Myocyte (in vitro differentiated cells): ENCODE data around the gene SCMH1. TPM values are rescaled to one million over a fixed set of nuclear protein-coding genes. Genes with fewer than 3 reads are reported as not detected.

ENCODE experiments used
- DNase-seq: peaks from one replicate; pipeline ENCODE4 v3.0.0-alpha.2; 2012; ENCODE audit warnings: low read depth
- total RNA-seq: library from RNA; depleted of rRNA; stranded (reverse); fragments of >200 nt; gene quantifications from 2 replicates; pipeline ENCODE4 v1.2.3, GENCODE V29; 2014

The SCMH1 gene
- total RNA-seq, 1 donor from 2014 or later = 34.8 TPM

- no peak for DNase-seq
These were observed 232.6 kb downstream of the SCMH1 start for GRCh38 chr1:41009466-41009865.

GRCh38 chr1:41006942-41007865, 234.9 kb downstream of the SCMH1 start:
- no peak for DNase-seq

- no peak for DNase-seq
These were observed 236.2 kb downstream of the SCMH1 start for GRCh38 chr1:41005876-41006275.

GRCh38 chr1:41003640-41004220, 238.4 kb downstream of the SCMH1 start:
- DNase-seq = peak; percentile 100

- DNase-seq = no peak
These were observed 238.9 kb downstream of the SCMH1 start for GRCh38 chr1:41003127-41003639.

- DNase-seq = no peak
These were observed 243.4 kb downstream of the SCMH1 start for GRCh38 chr1:40998668-40999067.

GRCh38 chr1:40997096-40997495, 245.0 kb downstream of the SCMH1 start:
- DNase-seq = no peak

GRCh38 chr1:40989066-40989465, 253.0 kb downstream of the SCMH1 start:
- no peak for DNase-seq

GRCh38 chr1:40988280-40988679, 253.8 kb downstream of the SCMH1 start:
- no peak for DNase-seq

- DNase-seq = no peak
These were observed 254.4 kb downstream of the SCMH1 start for GRCh38 chr1:40987439-40988276.

GRCh38 chr1:40986956-40987355, 255.2 kb downstream of the SCMH1 start:
- DNase-seq = no peak

GRCh38 chr1:40986328-40986783, 255.8 kb downstream of the SCMH1 start:
- no peak for DNase-seq

- DNase-seq = no peak
These were observed 256.2 kb downstream of the SCMH1 start for GRCh38 chr1:40985875-40986274.

GRCh38 chr1:40985161-40985560, 256.9 kb downstream of the SCMH1 start:
- no peak for DNase-seq

GRCh38 chr1:40984531-40984930, 257.6 kb downstream of the SCMH1 start:
- DNase-seq = no peak

- DNase-seq = no peak
These were observed 258.0 kb downstream of the SCMH1 start for GRCh38 chr1:40984066-40984465.

- no peak for DNase-seq
These were observed 258.8 kb downstream of the SCMH1 start for GRCh38 chr1:40983286-40983685.

- no peak for DNase-seq
These were observed 259.4 kb downstream of the SCMH1 start for GRCh38 chr1:40982721-40983120.

GRCh38 chr1:40981691-40982448, 260.2 kb downstream of the SCMH1 start:
- DNase-seq = no peak

GRCh38 chr1:40980453-40981121, 261.5 kb downstream of the SCMH1 start:
- peak; percentile 25 for DNase-seq
